Stimulated activated naive CD8-positive, alpha-beta T cell treated with anti-CD3 and anti-CD28 coated beads, Interleukin-15, Interleukin-2, amounts not matched to agents 100 ng/mL and 50 ng/mL, for 24 hours (primary cell): ENCODE results near the gene RTL3.
"Not testable (repeated sequence)": the region's sequence is repeated elsewhere in the genome, so short reads cannot be mapped to it uniquely, and the experiment has no call there.

ENCODE experiments used
- H3K27ac Mint-ChIP-seq: one replicate; pipeline ENCODE4 v1.8.0; 2021; ENCODE audit warnings: mild to moderate bottlenecking, mixed read lengths
- H3K27me3 Mint-ChIP-seq: one replicate; pipeline ENCODE4 v1.8.0; 2021; ENCODE audit warnings: mixed read lengths
- H3K36me3 Mint-ChIP-seq: one replicate; pipeline ENCODE4 v1.8.0; 2021; ENCODE audit warnings: low read depth, mixed read lengths
- H3K4me1 Mint-ChIP-seq: one replicate; pipeline ENCODE4 v1.8.0; 2021; ENCODE audit warnings: low read depth, mixed read lengths
- H3K4me3 Mint-ChIP-seq: one replicate; pipeline ENCODE4 v1.8.0; 2021; ENCODE audit warnings: mild to moderate bottlenecking, mixed read lengths
- H3K9me3 Mint-ChIP-seq: one replicate; pipeline ENCODE4 v1.8.0; 2021; ENCODE audit warnings: mixed read lengths

The RTL3 gene

GRCh38 chrX:78650906-78651437, 8.2 kb downstream of the RTL3 start:
- Mint-ChIP-seq H3K27ac (peak overlapping the region; percentile 80), H3K4me1 (peaks cover 27% of the 10 kb centered on the region), H3K4me3 (peak overlapping the region; percentile 56), H3K36me3 (no peaks in the 10 kb centered on the region), H3K27me3 (peaks cover 5% of the 10 kb centered on the region), H3K9me3 (peaks cover 1% of the 10 kb centered on the region)

DNA sequence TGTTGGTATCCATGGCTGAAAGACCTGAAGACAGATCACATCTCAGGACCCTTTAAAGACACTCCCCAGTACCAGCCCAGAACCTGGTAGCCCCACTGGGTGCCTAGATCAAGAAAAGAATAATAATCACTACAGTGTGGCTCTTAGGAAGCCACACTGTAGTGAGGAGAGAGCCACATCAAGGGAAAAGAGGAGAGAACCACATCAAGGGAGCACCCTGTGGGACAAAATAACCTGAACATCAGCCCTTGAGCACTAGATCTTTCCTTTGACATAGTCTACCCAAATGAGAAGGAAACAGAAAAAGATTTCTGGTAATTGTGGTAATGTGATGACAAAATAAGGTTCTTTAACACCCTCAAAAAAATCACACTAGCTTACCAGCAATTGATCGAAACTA, 15.3 kb downstream of the RTL3 start:
- Mint-ChIP-seq H3K4me3 (no peak overlapping the region), H3K4me1 (peaks cover 13% of the 10 kb centered on the region), H3K27ac (no peak overlapping the region), H3K36me3 (no peaks in the 10 kb centered on the region), H3K9me3 (peaks cover 3% of the 10 kb centered on the region), H3K27me3 (peaks cover 6% of the 10 kb centered on the region)

- peaks cover 13% of the 10 kb centered on the region for H3K4me1 Mint-ChIP-seq
- H3K27ac Mint-ChIP-seq, result no peak overlapping the region
- no peaks in the 10 kb centered on the region for H3K36me3 Mint-ChIP-seq
- H3K27me3 Mint-ChIP-seq, result peaks cover 6% of the 10 kb centered on the region
- H3K9me3 Mint-ChIP-seq, result peaks cover 3% of the 10 kb centered on the region
- H3K4me3 Mint-ChIP-seq, result no peak overlapping the region
Measured at GRCh38 chrX:78643096-78643495, 16.0 kb downstream of the RTL3 start.

DNA sequence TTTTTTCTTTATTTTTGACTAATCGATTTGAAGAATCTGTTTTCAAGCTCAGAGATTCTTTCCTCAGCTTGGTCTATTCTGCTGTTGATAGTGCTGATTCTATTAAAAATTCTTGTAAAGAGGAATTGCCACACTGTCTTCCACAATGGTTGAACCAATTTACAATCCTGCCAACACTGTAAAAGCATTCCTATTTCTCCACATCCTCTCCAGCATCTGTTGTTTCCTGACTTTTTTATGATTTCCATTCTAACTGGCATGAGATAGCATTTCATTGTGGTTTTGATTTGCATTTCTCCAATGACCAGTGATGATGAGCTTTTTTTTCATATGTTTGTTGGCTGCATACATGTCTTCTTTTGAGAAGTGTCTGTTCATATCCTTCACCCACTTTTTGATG, 23.0 kb downstream of the RTL3 start:
- not testable (repeated sequence) for H3K4me1 Mint-ChIP-seq, H3K27me3 Mint-ChIP-seq, H3K4me3 Mint-ChIP-seq, H3K9me3 Mint-ChIP-seq, H3K27ac Mint-ChIP-seq, H3K36me3 Mint-ChIP-seq

GRCh38 chrX:78624962-78625909, 33.9 kb downstream of the RTL3 start:
- peaks cover 10% of the 10 kb centered on the region for H3K4me1 Mint-ChIP-seq
- H3K4me3 Mint-ChIP-seq, result no peak overlapping the region
- H3K27me3 Mint-ChIP-seq, result no peaks in the 10 kb centered on the region
- no peak overlapping the region for H3K27ac Mint-ChIP-seq
- peaks cover under 1% of the 10 kb centered on the region for H3K9me3 Mint-ChIP-seq
- peaks cover under 1% of the 10 kb centered on the region for H3K36me3 Mint-ChIP-seq

GRCh38 chrX:78624426-78624825, 34.7 kb downstream of the RTL3 start:
- no peaks in the 10 kb centered on the region for H3K36me3 Mint-ChIP-seq
- no peak overlapping the region for H3K27ac Mint-ChIP-seq
- H3K4me3 Mint-ChIP-seq, result no peak overlapping the region
- peaks cover 10% of the 10 kb centered on the region for H3K4me1 Mint-ChIP-seq
- H3K9me3 Mint-ChIP-seq, result no peaks in the 10 kb centered on the region
- H3K27me3 Mint-ChIP-seq, result no peaks in the 10 kb centered on the region

DNA sequence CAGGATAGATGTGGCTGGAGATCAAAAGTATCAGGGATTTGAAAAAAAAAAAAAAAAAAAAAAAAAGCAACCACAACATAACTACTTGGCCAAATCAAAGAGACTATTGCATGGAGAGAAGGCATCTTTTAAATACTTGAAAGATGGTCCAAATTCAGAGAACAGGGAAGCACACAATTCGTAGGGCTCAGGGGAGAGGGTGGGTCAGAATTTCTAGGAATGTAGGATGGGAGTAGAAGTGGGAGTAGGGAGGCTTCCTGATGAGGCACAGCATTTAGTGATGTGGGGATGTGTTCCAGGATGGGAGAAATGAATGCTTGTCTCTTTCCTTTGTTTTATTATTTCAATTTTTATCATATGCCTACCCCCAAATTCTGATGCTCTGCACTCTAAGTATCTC, 36.3 kb downstream of the RTL3 start:
- H3K9me3 Mint-ChIP-seq, result no peaks in the 10 kb centered on the region
- no peaks in the 10 kb centered on the region for H3K36me3 Mint-ChIP-seq
- no peaks in the 10 kb centered on the region for H3K27me3 Mint-ChIP-seq
- peaks cover 10% of the 10 kb centered on the region for H3K4me1 Mint-ChIP-seq
- H3K4me3 Mint-ChIP-seq, result no peak overlapping the region
- H3K27ac Mint-ChIP-seq, result no peak overlapping the region

GRCh38 chrX:78619834-78620233, 39.3 kb downstream of the RTL3 start:
- H3K4me3 Mint-ChIP-seq, result no peak overlapping the region
- H3K36me3 Mint-ChIP-seq, result no peaks in the 10 kb centered on the region
- peaks cover under 1% of the 10 kb centered on the region for H3K4me1 Mint-ChIP-seq
- H3K27ac Mint-ChIP-seq, result no peak overlapping the region
- H3K9me3 Mint-ChIP-seq, result no peaks in the 10 kb centered on the region
- no peaks in the 10 kb centered on the region for H3K27me3 Mint-ChIP-seq

DNA sequence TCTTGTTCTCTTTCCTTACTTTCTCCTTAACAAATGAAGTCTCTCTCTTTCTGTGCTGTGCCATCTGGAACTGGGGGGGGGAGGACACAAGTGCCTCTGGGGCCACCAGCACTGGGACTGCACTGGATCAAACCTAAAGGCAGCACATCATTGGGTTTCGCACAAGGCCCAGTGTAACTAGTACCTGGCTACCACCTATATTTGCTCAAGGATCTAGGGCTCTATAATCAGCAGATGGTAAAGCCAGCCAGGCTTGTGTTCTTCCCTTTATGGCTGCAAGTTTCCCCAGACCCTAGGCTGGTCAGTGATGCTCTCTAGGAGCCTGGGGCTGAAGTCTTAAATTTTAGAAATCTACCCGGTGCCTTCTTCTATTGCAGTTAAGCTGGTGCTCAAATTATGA, 40.1 kb downstream of the RTL3 start:
- Mint-ChIP-seq H3K4me3 (no peak overlapping the region), H3K36me3 (no peaks in the 10 kb centered on the region), H3K4me1 (no peaks in the 10 kb centered on the region), H3K27ac (no peak overlapping the region), H3K9me3 (no peaks in the 10 kb centered on the region), H3K27me3 (no peaks in the 10 kb centered on the region)

DNA sequence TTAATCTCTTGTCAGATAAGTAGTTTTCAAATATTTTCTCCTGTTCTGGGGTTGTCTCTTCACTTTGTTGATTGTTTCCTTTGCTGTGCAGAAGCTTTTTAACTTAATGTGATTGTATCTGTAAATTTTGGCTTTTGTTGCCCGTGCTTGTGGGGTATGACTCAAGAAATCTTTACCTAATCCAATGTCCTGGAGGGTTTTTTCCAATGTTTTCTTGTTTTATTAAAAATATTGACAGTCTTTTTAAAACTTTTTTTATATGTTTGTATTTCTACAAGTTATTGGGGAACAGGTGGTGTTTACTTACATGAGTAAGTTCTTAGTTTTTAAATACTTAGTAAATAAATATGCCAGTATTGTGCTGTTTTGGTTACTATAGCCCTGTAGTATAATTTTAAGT, 44.9 kb downstream of the RTL3 start:
- Mint-ChIP-seq H3K4me1 (no peaks in the 10 kb centered on the region), H3K9me3 (no peaks in the 10 kb centered on the region), H3K4me3 (no peak overlapping the region), H3K27ac (no peak overlapping the region), H3K27me3 (no peaks in the 10 kb centered on the region), H3K36me3 (no peaks in the 10 kb centered on the region)
